Stomach (tissue), 9 donors: ENCODE data around the gene RAPGEF3. TPM values are rescaled to one million over a fixed set of nuclear protein-coding genes. Genes with fewer than 3 reads are reported as not detected.

Experiments used
- DNase-seq, 2 donors: peaks; one replicate each; pipeline versions ENCODE4 v3.0.0 to v3.0.0-alpha.2; 2013 to 2019
- H3K27ac ChIP-seq, 5 donors: fragments of 200-600 bp in 4 of 5; sonication (generic) in 4 of 5; one replicate each; pipeline ENCODE4 v1.5.1; 2013 to 2019; ENCODE audit warnings: mild to moderate bottlenecking in 1 of 5, moderate library complexity in 1 of 5
- H3K27me3 ChIP-seq, 3 donors: fragments of 200-600 bp; sonication (generic); one replicate each; pipeline ENCODE4 v1.5.1; 2017 to 2019; ENCODE audit warnings: mixed run types in 1 of 3
- H3K36me3 ChIP-seq, 4 donors: fragments of 200-600 bp; sonication (generic); 1 replicate in 3 of 4; 2 replicates in 1 of 4; pipeline ENCODE4 v1.5.1; 2016 to 2019
- H3K4me1 ChIP-seq, 4 donors: fragments of 200-600 bp; sonication (generic); one replicate each; pipeline ENCODE4 v1.5.1; 2016 to 2019
- H3K4me3 ChIP-seq, 4 donors: fragments of 200-600 bp; sonication (generic) in 3 of 4; one replicate each; pipeline ENCODE4 v1.5.1; 2016 to 2019; ENCODE audit warnings: mild to moderate bottlenecking in 1 of 4
- H3K9me3 ChIP-seq, 4 donors: fragments of 200-600 bp; sonication (generic); one replicate each; pipeline ENCODE4 v1.5.1; 2016 to 2019
- CTCF ChIP-seq, 7 experiments: fragments of 450-650 bp in 4 of 7; fragments of 200-600 bp in 3 of 7; sonication (generic) in 3 of 7; IDR thresholded peaks; one replicate each; pipeline ENCODE4 v1.5.1; 2016 to 2019; ENCODE audit warnings: antibody characterized with exemption in 7 of 7, control low read depth in 2 of 7, mild to moderate bottlenecking in 1 of 7
- EP300 ChIP-seq: sonication (generic); formaldehyde crosslinking; IDR thresholded peaks from one replicate; pipeline ENCODE4 v1.6.1; 2017; ENCODE audit warnings: antibody characterized with exemption
- POLR2A ChIP-seq, 4 donors: fragments of 450-650 bp; IDR thresholded peaks; one replicate each; pipeline ENCODE4 v1.6.1; 2016; ENCODE audit warnings: antibody characterized with exemption in 4 of 4, control low read depth in 2 of 4, mild to moderate bottlenecking in 1 of 4, moderate library complexity in 1 of 4
- POLR2AphosphoS5 ChIP-seq, 3 donors: sonication (generic); formaldehyde crosslinking; IDR thresholded peaks; one replicate each; pipeline ENCODE4 v1.6.1; 2016; ENCODE audit warnings: antibody characterized with exemption in 3 of 3
- WGBS, 5 donors: extraction: QIAGEN DNeasy Blood & Tissue Kit in 3 of 5; methylation state at CpG; one replicate each; pipeline versions ENCODE4 v1.1.5 to v1.1.7; 2013 to 2018; 5-methylcytosine and 5-hydroxymethylcytosine counted together
- intact Hi-C: fragments of 100-400 bp; cut with DNase I; formaldehyde crosslinking; loops from one replicate; pipeline ENCODE4 v1.15.1; 2023; ENCODE audit warnings: low total_unique reads
- polyA plus RNA-seq, 3 donors: library from polyadenylated mRNA; stranded (reverse); fragments of 200-250 nt; gene quantifications; one replicate each; pipeline ENCODE4 v1.2.3, GENCODE V29; 2013
- total RNA-seq, 5 donors: library from RNA; depleted of rRNA; stranded (reverse); fragments of >200 nt; gene quantifications; one replicate each; pipeline versions ENCODE4 v1.1.0 to v1.2.3, GENCODE V29; 2014 to 2016
- donor health status: healthy with polysubstance abuse.
- donor health status: Bipolar disorder and iron deficiency.
- donor health status: healthy.

Gene RAPGEF3
- total and polyA plus RNA-seq, 8 donors: 15.9 to 114 (median 23.9) TPM

- Histone ChIP-seq H3K4me1 (peaks cover 7 to 46% (median 32%) of the 10 kb centered on the region in 4 donors), H3K9me3 (no peaks in the 10 kb centered on the region), H3K27ac (peak overlapping the region; percentile 89 to 96 (median 92)), H3K4me3 (peak overlapping the region; percentile 66 to 100 (median 83)), H3K27me3 (no peaks in the 10 kb centered on the region), H3K36me3 (peaks cover 0 to 12% (median 10%) of the 10 kb centered on the region in 4 donors)
- no peak for DNase-seq
- 0 to 2% (median 1%) methylated on average over 9 of the region's 9 CpGs for WGBS, 5 donors
- TF ChIP-seq EP300: no peak
- no peak for TF ChIP-seq POLR2A (IDR thresholded peaks at IDR 0.05)
- TF ChIP-seq POLR2AphosphoS5 (IDR thresholded peaks at IDR 0.05): no peak
- intact Hi-C loops: no loop called here
Measured at GRCh38 chr12:47705229-47705565, 53.5 kb downstream of the RAPGEF3 start.

GRCh38 chr12:47704719-47705118 lies 54.0 kb downstream of the RAPGEF3 start:
- Histone ChIP-seq H3K9me3 (no peaks in the 10 kb centered on the region), H3K4me3 (peak overlapping the region; percentile 66 to 100 (median 83)), H3K27me3 (no peaks in the 10 kb centered on the region), H3K36me3 (peaks cover 0 to 17% (median 15%) of the 10 kb centered on the region in 4 donors), H3K27ac (no peak overlapping the region), H3K4me1 (peaks cover 7 to 46% (median 32%) of the 10 kb centered on the region in 4 donors)
- no peak for DNase-seq
- TF ChIP-seq POLR2A (IDR thresholded peaks at IDR 0.05): no peak
- no peak for TF ChIP-seq CTCF (IDR thresholded peaks at IDR 0.05)
- TF ChIP-seq POLR2AphosphoS5 (IDR thresholded peaks at IDR 0.05): no peak
- no peak for TF ChIP-seq EP300
- 80 to 91% (median 87%) methylated on average over 9 of the region's 9 CpGs for WGBS, 5 donors
- intact Hi-C loops: no loop called here

- H3K27me3 ChIP-seq: no peaks in the 10 kb centered on the region
- no peak for DNase-seq
- no peak overlapping the region for H3K27ac ChIP-seq
- intact Hi-C loops: no loop called here
- peaks cover 7 to 23% (median 14%) of the 10 kb centered on the region in 4 donors for H3K4me1 ChIP-seq
- H3K36me3 ChIP-seq: peaks cover 3 to 51% (median 46%) of the 10 kb centered on the region in 4 donors
- TF ChIP-seq POLR2A (IDR thresholded peaks at IDR 0.05) (no peak), CTCF (IDR thresholded peaks at IDR 0.05) (no peak), POLR2AphosphoS5 (IDR thresholded peaks at IDR 0.05) (no peak), EP300 (no peak)
- no peak overlapping the region for H3K4me3 ChIP-seq
- H3K9me3 ChIP-seq: no peaks in the 10 kb centered on the region
- WGBS, 5 donors: 87 to 100% (median 93%) methylated on average over 2 of the region's 2 CpGs
Measured at GRCh38 chr12:47700263-47700662, 58.4 kb downstream of the RAPGEF3 start.

GRCh38 chr12:47698631-47699030 lies 60.0 kb downstream of the RAPGEF3 start:
- peaks cover 0 to 7% (median 0%) of the 10 kb centered on the region in 4 donors for H3K4me1 ChIP-seq
- no peak overlapping the region for H3K4me3 ChIP-seq
- no peak overlapping the region for H3K27ac ChIP-seq
- no peaks in the 10 kb centered on the region for H3K27me3 ChIP-seq
- H3K36me3 ChIP-seq: peaks cover 3 to 67% (median 56%) of the 10 kb centered on the region in 4 donors
- intact Hi-C loops: no loop called here
- DNase-seq: no peak
- TF ChIP-seq EP300: no peak
- TF ChIP-seq POLR2A (IDR thresholded peaks at IDR 0.05): no peak
- no peak for TF ChIP-seq POLR2AphosphoS5 (IDR thresholded peaks at IDR 0.05)
- TF ChIP-seq CTCF (IDR thresholded peaks at IDR 0.05): no peak
- no peaks in the 10 kb centered on the region for H3K9me3 ChIP-seq
- WGBS, 5 donors: 91 to 94% (median 93%) methylated on average over 7 of the region's 7 CpGs

- Histone ChIP-seq H3K4me3 (no peak overlapping the region), H3K9me3 (no peaks in the 10 kb centered on the region), H3K36me3 (peaks cover 3 to 73% (median 62%) of the 10 kb centered on the region in 4 donors), H3K4me1 (peaks cover 0 to 4% (median 0%) of the 10 kb centered on the region in 4 donors), H3K27ac (no peak overlapping the region), H3K27me3 (no peaks in the 10 kb centered on the region)
- no peak for TF ChIP-seq POLR2AphosphoS5 (IDR thresholded peaks at IDR 0.05)
- no peak for TF ChIP-seq POLR2A (IDR thresholded peaks at IDR 0.05)
- no peak for TF ChIP-seq EP300
- no peak for TF ChIP-seq CTCF (IDR thresholded peaks at IDR 0.05)
- intact Hi-C loops: no loop called here
- no peak for DNase-seq
- WGBS, 5 donors: 82 to 93% (median 89%) methylated on average over 4 of the region's 4 CpGs
Measured at GRCh38 chr12:47698055-47698454, 60.6 kb downstream of the RAPGEF3 start.
